SK-N-MC (cell line): ENCODE data around the gene CNST.

Experiments used
- EZH2 ChIP-seq: fragments of 200-600 bp; sonication (generic); IDR thresholded peaks from one replicate; pipeline ENCODE4 v1.6.1; 2017; ENCODE audit warnings: antibody characterized with exemption
- FOXP2 ChIP-seq: optimal IDR thresholded peaks from 2 replicates; pipeline ENCODE3; 2011; ENCODE audit warnings: mild to moderate bottlenecking, moderate library complexity; ENCODE audit not compliant: insufficient read depth; ENCODE audit errors: extremely low read length, control extremely low read depth
- POLR2AphosphoS5 ChIP-seq: IDR thresholded peaks from 2 replicates; pipeline ENCODE4 v1.6.1; 2012; ENCODE audit warnings: mild to moderate bottlenecking, low read depth, low read length, borderline replicate concordance

DNA sequence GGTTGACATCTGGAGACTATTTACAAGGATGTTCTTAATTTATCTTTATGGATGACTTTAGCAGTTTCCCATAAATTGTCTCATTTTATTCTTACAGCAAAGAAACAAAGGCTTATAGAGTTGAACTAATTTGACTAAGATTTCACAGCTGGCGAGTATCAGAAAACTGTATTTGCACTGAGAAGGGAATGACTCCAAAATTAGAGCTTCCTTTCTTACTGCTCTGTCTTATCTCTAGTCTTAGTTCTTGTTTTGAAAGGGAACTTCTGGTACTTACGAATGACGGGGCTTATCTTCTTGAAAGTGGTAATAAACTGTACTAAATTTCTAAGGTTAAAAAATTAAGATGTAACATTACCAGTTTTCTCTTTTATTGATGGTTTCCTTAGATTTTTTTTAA lies 13.6 kb downstream of the CNST start:
- no peak; the same call in 1 of the 2 replicates for TF ChIP-seq POLR2AphosphoS5
- TF ChIP-seq EZH2 = no peak
- no peak for TF ChIP-seq FOXP2
